Spinal cord (tissue), 10 donors: Measurements from ENCODE around the gene TENM3. TPM values are rescaled to one million over a fixed set of nuclear protein-coding genes. Genes with fewer than 3 reads are reported as not detected.
A peak's percentile ranks its signal among the peaks of the same experiment; 100 is the strongest.

ENCODE experiments used
- DNase-seq, 6 donors: peaks; one replicate each; pipeline versions ENCODE4 v3.0.0 to v3.0.0-alpha.2; 2013 to 2015; ENCODE audit warnings: low spot score in 6 of 6, low read depth in 4 of 6
- H3K27ac ChIP-seq: one replicate; pipeline ENCODE4 v1.5.1; 2013; ENCODE audit warnings: low read depth, low read length, control low read depth
- H3K27me3 ChIP-seq: one replicate; pipeline ENCODE4 v1.6.1; 2013; ENCODE audit warnings: low read length; ENCODE audit not compliant: control insufficient read depth, insufficient read depth
- H3K36me3 ChIP-seq: one replicate; pipeline ENCODE4 v1.6.1; 2013; ENCODE audit warnings: low read length; ENCODE audit not compliant: control insufficient read depth, insufficient read depth
- H3K4me1 ChIP-seq: one replicate; pipeline ENCODE4 v1.6.1; 2013; ENCODE audit warnings: low read length; ENCODE audit not compliant: control insufficient read depth, insufficient read depth
- H3K4me3 ChIP-seq: one replicate; pipeline ENCODE4 v1.5.1; 2013; ENCODE audit warnings: low read depth, low read length, control low read depth
- H3K9me3 ChIP-seq: one replicate; pipeline ENCODE4 v1.6.1; 2013; ENCODE audit warnings: low read length; ENCODE audit not compliant: control insufficient read depth, insufficient read depth
- WGBS: methylation state at CpG from one replicate; pipeline ENCODE4 v1.1.5; 2013; ENCODE audit warnings: missing lambda C conversion rate; ENCODE audit not compliant: insufficient coverage; 5-methylcytosine and 5-hydroxymethylcytosine counted together
- polyA plus RNA-seq, 2 donors: library from polyadenylated mRNA; unstranded; fragments of 120-200 nt; gene quantifications; one replicate each; pipeline ENCODE4 v1.2.1, GENCODE V29; 2013; ENCODE audit not compliant: insufficient read length in 2 of 2
- total RNA-seq, 2 donors: library from RNA; depleted of rRNA in 1 of 2; stranded (reverse); fragments of 120-200 nt in 1 of 2; fragments of >200 nt in 1 of 2; gene quantifications; one replicate each; pipeline versions ENCODE4 v1.2.3 to v1.2.4, GENCODE V29; 2013 to 2014
- donor health status: healthy.

Gene TENM3
- total and polyA plus RNA-seq, 4 donors = 25.8 to 57.5 (median 38.7) TPM

GRCh38 chr4:182261651-182262223 is 18.5 kb downstream of the TENM3 start:
- no peak for DNase-seq
- no peak overlapping the region for H3K27ac ChIP-seq
- 96% methylated on average over 6 of the region's 8 CpGs for WGBS

DNA sequence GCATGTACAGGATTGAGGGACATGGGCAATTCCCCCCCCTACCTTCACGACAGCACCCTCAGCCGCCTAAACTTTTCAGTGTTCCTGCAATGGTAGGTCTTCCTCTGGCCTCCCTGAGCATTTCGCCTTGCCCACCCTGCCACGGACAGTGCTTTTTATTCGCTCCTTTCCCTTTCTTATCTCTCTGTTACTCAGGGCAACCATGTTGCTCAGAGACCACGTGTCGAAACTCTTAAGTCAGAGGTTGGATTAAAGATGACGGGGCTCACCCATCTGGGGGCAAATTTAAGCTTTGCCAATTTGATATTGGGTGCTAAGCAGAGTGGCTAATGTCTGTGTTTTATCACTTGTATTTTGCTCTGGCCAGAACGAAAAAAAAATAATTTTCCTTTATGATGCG is 20.4 kb downstream of the TENM3 start:
- H3K27me3 ChIP-seq = no peaks in the 10 kb centered on the region
- no peak for DNase-seq
- no peaks in the 10 kb centered on the region for H3K9me3 ChIP-seq
- H3K4me1 ChIP-seq = peaks cover 3% of the 10 kb centered on the region
- H3K27ac ChIP-seq = peak overlapping the region; percentile 15
- H3K36me3 ChIP-seq = no peaks in the 10 kb centered on the region
- H3K4me3 ChIP-seq = peak overlapping the region; percentile 25
- WGBS = 82% methylated on average over 9 of the region's 10 CpGs

More at GRCh38 chr4:182261651-182262223, 18.5 kb downstream of the TENM3 start:
- H3K4me1 ChIP-seq = peaks cover 3% of the 10 kb centered on the region
- no peaks in the 10 kb centered on the region for H3K36me3 ChIP-seq
- H3K9me3 ChIP-seq = peaks cover 1% of the 10 kb centered on the region
- H3K27me3 ChIP-seq = no peaks in the 10 kb centered on the region
- H3K4me3 ChIP-seq = no peak overlapping the region

DNA sequence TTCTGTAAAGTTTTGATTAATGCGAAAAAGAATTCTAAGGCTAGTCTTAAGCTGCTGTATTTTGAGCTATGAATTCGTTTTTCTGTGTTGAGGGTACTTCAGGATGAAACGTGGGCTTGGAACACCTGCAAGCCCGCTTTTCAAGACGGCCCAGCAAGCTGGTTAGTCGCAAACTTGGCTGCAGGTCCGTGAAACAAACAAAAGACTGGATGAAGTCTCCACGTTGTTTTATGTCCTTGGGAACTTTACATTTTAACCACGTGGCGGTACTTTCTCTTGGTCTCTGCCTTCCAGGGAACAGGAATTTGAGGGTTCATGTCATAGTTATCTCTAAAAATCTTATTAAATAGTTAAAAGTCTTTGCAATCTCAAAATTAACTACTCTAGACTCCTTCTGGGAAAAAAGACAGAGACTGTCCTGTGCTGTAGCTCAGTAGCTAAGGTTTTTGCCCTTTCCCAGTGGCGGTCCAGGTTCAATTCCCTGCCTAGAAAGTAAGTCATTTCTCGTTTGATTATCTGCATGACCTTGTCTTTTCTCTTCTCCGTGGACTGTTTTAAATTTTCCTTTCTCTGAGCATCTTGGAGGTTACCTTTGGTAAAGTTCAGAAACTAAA is 21.0 kb downstream of the TENM3 start:
- H3K27me3 ChIP-seq = no peaks in the 10 kb centered on the region
- H3K36me3 ChIP-seq = no peaks in the 10 kb centered on the region
- H3K27ac ChIP-seq = no peak overlapping the region
- H3K9me3 ChIP-seq = no peaks in the 10 kb centered on the region
- DNase-seq = peak in 2 of 6 donors; percentile 9 to 29
- WGBS = 54% methylated on average over 8 of the region's 13 CpGs
- H3K4me3 ChIP-seq = peak overlapping the region; percentile 25
- peaks cover 3% of the 10 kb centered on the region for H3K4me1 ChIP-seq

- H3K27ac ChIP-seq = no peak overlapping the region
- 83% methylated on average over 1 of the region's 3 CpGs for WGBS
These were observed 22.7 kb downstream of the TENM3 start for GRCh38 chr4:182265881-182266280.

DNA sequence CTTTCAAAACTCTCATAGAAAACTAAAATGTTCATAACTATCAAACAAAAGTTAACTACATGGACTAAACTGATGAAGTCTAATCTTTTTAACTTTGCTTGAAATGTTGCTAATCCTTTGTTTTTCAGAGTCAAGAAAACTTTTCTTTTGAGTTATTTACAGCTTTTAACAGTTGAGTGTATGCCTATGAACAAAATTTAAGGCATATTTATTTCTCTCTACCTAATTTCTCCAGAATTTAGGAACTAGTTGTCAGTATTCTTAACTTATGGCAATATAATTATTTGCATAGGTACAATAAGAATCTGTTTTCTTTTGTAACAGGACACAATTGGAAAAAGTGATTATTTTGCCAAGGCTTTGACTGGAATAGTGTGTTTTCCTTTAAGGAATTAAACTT is 23.8 kb downstream of the TENM3 start:
- Histone ChIP-seq H3K27ac (no peak overlapping the region), H3K36me3 (no peaks in the 10 kb centered on the region), H3K27me3 (no peaks in the 10 kb centered on the region), H3K9me3 (no peaks in the 10 kb centered on the region), H3K4me3 (no peak overlapping the region), H3K4me1 (peaks cover 3% of the 10 kb centered on the region)
- DNase-seq = no peak

More at GRCh38 chr4:182265881-182266280, 22.7 kb downstream of the TENM3 start:
- Histone ChIP-seq H3K27me3 (no peaks in the 10 kb centered on the region), H3K9me3 (no peaks in the 10 kb centered on the region), H3K4me1 (peaks cover 3% of the 10 kb centered on the region), H3K36me3 (no peaks in the 10 kb centered on the region), H3K4me3 (no peak overlapping the region)
- no peak for DNase-seq

DNA sequence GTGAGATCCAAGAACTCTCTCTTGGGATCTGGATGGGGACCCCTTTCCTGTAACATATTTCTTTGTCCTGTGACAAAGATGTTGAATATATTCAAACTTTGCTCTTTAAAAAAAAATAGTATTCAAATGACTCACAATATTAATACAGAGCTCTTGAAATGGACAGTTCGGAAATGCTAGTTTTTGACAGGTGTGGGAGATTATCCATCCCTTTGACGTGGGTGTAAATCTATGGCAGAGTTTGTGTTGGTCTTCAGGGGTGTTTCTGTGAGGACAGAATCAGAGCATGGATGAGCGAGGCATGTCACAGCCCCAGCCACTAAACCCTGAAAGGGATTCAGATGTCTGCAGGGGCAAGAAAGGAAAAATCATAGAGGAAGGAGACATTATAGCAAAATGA is 25.8 kb downstream of the TENM3 start:
- H3K27ac ChIP-seq = no peak overlapping the region
- H3K36me3 ChIP-seq = no peaks in the 10 kb centered on the region
- WGBS = 100% methylated on average over 2 of the region's 3 CpGs
- no peak overlapping the region for H3K4me3 ChIP-seq
- no peaks in the 10 kb centered on the region for H3K27me3 ChIP-seq
- no peak for DNase-seq
- no peaks in the 10 kb centered on the region for H3K4me1 ChIP-seq
- H3K9me3 ChIP-seq = no peaks in the 10 kb centered on the region

GRCh38 chr4:182271731-182272130 is 28.5 kb downstream of the TENM3 start:
- whole genome bisulfite sequencing = 100% methylated on average over 1 of the region's 10 CpGs
- no peaks in the 10 kb centered on the region for H3K36me3 ChIP-seq

DNA sequence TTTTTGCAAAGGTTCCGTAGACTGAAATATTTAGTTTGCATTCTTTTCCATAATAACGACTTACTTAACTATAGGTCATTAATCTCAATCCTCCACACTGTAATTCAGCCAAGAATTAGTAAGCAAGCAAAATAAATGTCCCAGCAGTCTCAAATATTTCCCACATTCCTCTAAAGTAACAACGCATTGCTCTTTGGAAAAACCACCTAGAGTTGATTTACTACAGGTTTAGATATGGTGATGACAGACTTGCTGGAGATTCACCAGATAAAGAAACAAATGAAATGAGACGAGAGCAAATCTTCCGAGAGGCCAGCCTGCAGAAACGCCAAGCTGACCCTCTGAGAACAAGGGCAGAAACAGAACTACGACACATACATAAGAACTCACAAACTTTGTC is 28.9 kb downstream of the TENM3 start:
- Histone ChIP-seq H3K4me3 (no peak overlapping the region), H3K27me3 (no peaks in the 10 kb centered on the region), H3K27ac (no peak overlapping the region), H3K9me3 (no peaks in the 10 kb centered on the region), H3K4me1 (no peaks in the 10 kb centered on the region), H3K36me3 (no peaks in the 10 kb centered on the region)
- DNase-seq = no peak
- WGBS = 89% methylated on average over 4 of the region's 7 CpGs

More at GRCh38 chr4:182271731-182272130, 28.5 kb downstream of the TENM3 start:
- H3K4me3 ChIP-seq = no peak overlapping the region
- no peaks in the 10 kb centered on the region for H3K27me3 ChIP-seq
- no peak overlapping the region for H3K27ac ChIP-seq
- no peaks in the 10 kb centered on the region for H3K9me3 ChIP-seq
- no peak for DNase-seq
- no peaks in the 10 kb centered on the region for H3K4me1 ChIP-seq

- DNase-seq = no peak
- WGBS = 60% methylated on average over 1 of the region's 11 CpGs
- Histone ChIP-seq H3K27me3 (no peaks in the 10 kb centered on the region), H3K4me3 (no peak overlapping the region), H3K9me3 (no peaks in the 10 kb centered on the region), H3K27ac (no peak overlapping the region), H3K4me1 (no peaks in the 10 kb centered on the region), H3K36me3 (no peaks in the 10 kb centered on the region)
These were observed 30.2 kb downstream of the TENM3 start for GRCh38 chr4:182273191-182273935.
